HepG2 (cell line): Measurements from ENCODE around the gene TRUB1. TPM values are rescaled to one million over a fixed set of nuclear protein-coding genes. Genes with fewer than 3 reads are reported as not detected.

Experiments used
- ATAC-seq: fragments of 200-7000 bp; cut with Tn5 transposase; 3 replicates; pipeline ENCODE4 v1.9.1; 2020; ENCODE audit warnings: mild to moderate bottlenecking, moderate library complexity
- BruUV-seq: library from RNA; stranded (reverse); fragments of 400-500 nt; replicated peaks from 2 replicates; lab custom pipeline; 2021; lab: Mats Ljungman, UMichigan
- CTCF ChIA-PET: fragments of 300-600 bp; formaldehyde crosslinking; extraction: SDS; loops from one replicate; lab custom pipeline; 2021; ENCODE audit warnings: low total read pairs, inconsistent platforms, low intra/inter-chr PET ratio; lab: Yijun Ruan, JAX
- POLR2A ChIA-PET: fragments of 350-600 bp; sonication (Branson Sonifier 250); formaldehyde crosslinking; loops from one replicate; lab custom pipeline; 2020; ENCODE audit warnings: antibody characterized with exemption, inconsistent platforms; lab: Yijun Ruan, JAX
- DNase-seq: peaks from one replicate; pipeline ENCODE4 v3.0.0-alpha.2; 2015; ENCODE audit warnings: low spot score
- FAIRE-seq: peaks from 3 replicates; lab custom pipeline; 2011; peaks lifted over from hg19 to GRCh38; lab: Jason Lieb, UNC
- H2AFZ ChIP-seq: one replicate; pipeline ENCODE4 v1.6.1; 2011; ENCODE audit warnings: low read length, inconsistent platforms
- H3K27ac ChIP-seq: fragments of 300-600 bp; 3 replicates; pipeline ENCODE4 v1.8.0; 2011; ENCODE audit warnings: mixed run types, mild to moderate bottlenecking, mixed read lengths, low read length, inconsistent platforms; ENCODE audit not compliant: insufficient read depth; ENCODE audit errors: extremely low read length
- H3K27me3 ChIP-seq, 2 experiments: fragments of 200-600 bp in 1 of 2; 2 replicates in 1 of 2; 3 replicates in 1 of 2; pipeline versions ENCODE4 v1.6.0 to v1.8.0; 2011; ENCODE audit warnings: low read length in 2 of 2, mild to moderate bottlenecking in 2 of 2, moderate library complexity in 2 of 2, inconsistent platforms in 1 of 2; ENCODE audit not compliant: insufficient read depth in 2 of 2, control insufficient read depth in 1 of 2
- H3K36me3 ChIP-seq, 2 experiments: fragments of 200-600 bp in 1 of 2; replicated peaks in 1 of 2; 2 replicates in 1 of 2; 3 replicates in 1 of 2; pipeline versions ENCODE4 v1.5.1 to v1.8.0; 2011; ENCODE audit warnings: low read length in 2 of 2, inconsistent platforms in 1 of 2; ENCODE audit not compliant: insufficient read depth in 2 of 2, control insufficient read depth in 1 of 2
- H3K4me1 ChIP-seq: 2 replicates; pipeline ENCODE4 v1.5.1; 2012; ENCODE audit warnings: low read length, inconsistent platforms; ENCODE audit not compliant: insufficient read depth
- H3K4me2 ChIP-seq: 2 replicates; pipeline ENCODE4 v1.6.0; 2011; ENCODE audit warnings: low read depth, low read length, inconsistent platforms
- H3K4me3 ChIP-seq, 3 experiments: fragments of 200-600 bp in 1 of 3; sonication (generic), shearing (Covaris generic) in 1 of 3; replicated peaks in 1 of 3; 2 replicates each; pipeline ENCODE4 v1.5.1; 2011 to 2016; ENCODE audit warnings: low read length in 3 of 3, inconsistent platforms in 2 of 3, low read depth in 2 of 3, mild to moderate bottlenecking in 2 of 3, control low read depth in 1 of 3, mixed read lengths in 1 of 3; ENCODE audit not compliant: insufficient read depth in 1 of 3
- H3K79me2 ChIP-seq: one replicate; pipeline ENCODE4 v1.6.1; 2011; ENCODE audit warnings: low read length, inconsistent platforms; ENCODE audit not compliant: insufficient read depth
- H3K9ac ChIP-seq: 2 replicates; pipeline ENCODE4 v1.6.0; 2011; ENCODE audit warnings: mild to moderate bottlenecking, low read depth, low read length, inconsistent platforms; ENCODE audit not compliant: insufficient read depth
- H3K9me3 ChIP-seq: 2 replicates; pipeline ENCODE4 v1.5.1; 2012; ENCODE audit warnings: mild to moderate bottlenecking, low read length
- H4K20me1 ChIP-seq: 2 replicates; pipeline ENCODE4 v1.6.0; 2011; ENCODE audit warnings: inconsistent platforms, mild to moderate bottlenecking, low read length, moderate library complexity; ENCODE audit not compliant: insufficient read depth
- AKAP8 ChIP-seq: sonication (generic); formaldehyde crosslinking; IDR thresholded peaks from 2 replicates; pipeline ENCODE4 v1.5.1; 2020; ENCODE audit warnings: mild to moderate bottlenecking, missing genetic modification reagents
- BCLAF1 ChIP-seq: fragments of 450-650 bp; IDR thresholded peaks from 2 replicates; pipeline ENCODE4 v1.6.1; 2017; ENCODE audit warnings: mild to moderate bottlenecking
- CBFB ChIP-seq: sonication (generic); formaldehyde crosslinking; IDR thresholded peaks from 2 replicates; pipeline ENCODE4 v1.4.0; 2020; ENCODE audit warnings: missing genetic modification reagents
- HES4 ChIP-seq: sonication (generic); formaldehyde crosslinking; IDR thresholded peaks from 2 replicates; pipeline ENCODE4 v1.9.0; 2021; ENCODE audit warnings: mild to moderate bottlenecking, missing genetic modification reagents, borderline replicate concordance
- MLX ChIP-seq: IDR thresholded peaks from 2 replicates; pipeline ENCODE4 v1.6.1; 2016
- NONO ChIP-seq, 2 experiments: fragments of 450-650 bp in 1 of 2; sonication (generic) in 1 of 2; formaldehyde crosslinking in 1 of 2; IDR thresholded peaks in 1 of 2; conservative IDR thresholded peaks in 1 of 2; 2 replicates each; pipeline versions ENCODE4 v1.6.1 to v1.8.0; 2017 to 2022; ENCODE audit warnings: mild to moderate bottlenecking in 1 of 2, missing genetic modification reagents in 1 of 2, moderate library complexity in 1 of 2
- NR2C2 ChIP-seq: sonication (generic); formaldehyde crosslinking; IDR thresholded peaks from 2 replicates; pipeline ENCODE4 v1.4.0; 2020; ENCODE audit warnings: missing genetic modification reagents, mild to moderate bottlenecking, moderate library complexity, borderline replicate concordance
- PAXIP1 ChIP-seq: sonication (generic); formaldehyde crosslinking; conservative IDR thresholded peaks from 2 replicates; pipeline ENCODE4 v1.4.0; 2020; ENCODE audit warnings: mild to moderate bottlenecking, missing genetic modification reagents, moderate library complexity
- PCBP2 ChIP-seq: fragments of 200-400 bp; formaldehyde crosslinking; optimal IDR thresholded peaks from 2 replicates; pipeline ENCODE3; 2018; ENCODE audit warnings: low read length, low read depth; ENCODE audit not compliant: poor library complexity, severe bottlenecking
- PRPF4 ChIP-seq: fragments of 200-400 bp; formaldehyde crosslinking; IDR thresholded peaks from 2 replicates; pipeline ENCODE4 v1.6.1; 2016; ENCODE audit warnings: low read length, low read depth; ENCODE audit not compliant: poor library complexity, severe bottlenecking
- RFXAP ChIP-seq: sonication (generic); formaldehyde crosslinking; IDR thresholded peaks from 2 replicates; pipeline ENCODE4 v1.4.0; 2020; ENCODE audit warnings: missing genetic modification reagents, borderline replicate concordance
- SP5 ChIP-seq: IDR thresholded peaks from 2 replicates; pipeline ENCODE4 v1.6.1; 2016; ENCODE audit warnings: low read depth, borderline replicate concordance
- SRSF1 ChIP-seq: fragments of 200-400 bp; formaldehyde crosslinking; optimal IDR thresholded peaks from 2 replicates; pipeline ENCODE3; 2017; ENCODE audit warnings: mild to moderate bottlenecking, low read depth, low read length, moderate library complexity
- TBL1XR1 ChIP-seq: fragments of 150-350 bp; IDR thresholded peaks from 2 replicates; pipeline ENCODE4 v1.6.1; 2014; ENCODE audit warnings: borderline replicate concordance, low read length; ENCODE audit not compliant: partially characterized antibody
- ZNF224 ChIP-seq: sonication (generic); formaldehyde crosslinking; IDR thresholded peaks from 2 replicates; pipeline ENCODE4 v1.5.0; 2020; ENCODE audit warnings: mild to moderate bottlenecking, missing genetic modification reagents
- ZNF503 ChIP-seq: sonication (generic); formaldehyde crosslinking; IDR thresholded peaks from 2 replicates; pipeline ENCODE4 v1.4.0; 2020; ENCODE audit warnings: missing genetic modification reagents
- ZSCAN9 ChIP-seq: IDR thresholded peaks from 2 replicates; pipeline ENCODE4 v1.6.1; 2016; ENCODE audit warnings: borderline replicate concordance
- in situ Hi-C: cut with HindIII; loops from 2 replicates; pipeline ENCODE4 v1.10.0; 2017; ENCODE audit warnings: low pct_unique_long_range_greater_than_20kb; ENCODE audit not compliant: extremely low pct_ligation_motif_present
- intact Hi-C: fragments of 100-400 bp; cut with micrococcal nuclease; formaldehyde crosslinking; loops from one replicate; pipeline ENCODE4 v1.10.0; 2022; ENCODE audit not compliant: unreplicated experiment
- polyA plus RNA-seq, 8 experiments: library from polyadenylated mRNA; depleted of rRNA in 3 of 8; stranded (reverse) in 7 of 8; unstranded in 1 of 8; fragments of >200 nt; fragmentation: Illumina TruSeq in 4 of 8; extraction: Trizol in 4 of 8; gene quantifications; 2 replicates each; pipeline versions ENCODE4 v1.2.1 to v1.2.3, GENCODE V29; 2011 to 2016; ENCODE audit warnings: low read depth in 4 of 8, missing spikeins in 1 of 8, mixed read lengths in 1 of 8; ENCODE audit not compliant: insufficient read depth in 1 of 8
- total RNA-seq, 5 experiments: library from RNA; depleted of rRNA; stranded (reverse); fragments of >200 nt; fragmentation: Illumina TruSeq; extraction: Trizol; gene quantifications; 2 replicates each; pipeline ENCODE4 v1.2.3, GENCODE V29; 2016; ENCODE audit warnings: low read depth in 1 of 5

The TRUB1 gene
- total and polyA plus RNA-seq, 2 of the 13 experiments (the other 11 are each of a cell fraction or from before 2014, with no cell fraction given): 10.6 to 38.9 TPM

- no TSS peak for BruUV-seq
- in situ Hi-C loops: no loop called here
Observed at GRCh38 chr10:114973997-114974396, 36.0 kb downstream of the TRUB1 start.

More at GRCh38 chr10:114973997-114974396, 36.0 kb downstream of the TRUB1 start:
- intact Hi-C loops: loop anchor here (2.0 kb wide), 1 partner anchor 17 kb away; no protein-coding TSS in a partner anchor
- H3K4me1 ChIP-seq: no peaks in the 10 kb centered on the region
- no peak overlapping the region for H3K4me2 ChIP-seq
- no peak overlapping the region for H3K9ac ChIP-seq
- FAIRE-seq (no peak), ATAC-seq (no peak), DNase-seq (no peak)
- H3K36me3 ChIP-seq: peaks cover 2 to 37% of the 10 kb centered on the region in 2 experiments; a peak in 3 of 5 replicates
- TF ChIP-seq RFXAP (no peak), TBL1XR1 (no peak), AKAP8 (CRISPR knock-in tag) (no peak), NONO (IDR thresholded peaks at IDR 0.05) (no peak), NONO (CRISPR knock-in tag; conservative IDR thresholded peaks at IDR 0.05) (no peak), SRSF1 (no peak), PAXIP1 (CRISPR knock-in tag) (no peak), BCLAF1 (no peak), MLX (CRISPR knock-in tag) (no peak), CBFB (CRISPR knock-in tag) (no peak), PRPF4 (no peak), SP5 (CRISPR knock-in tag) (no peak), ZNF224 (CRISPR knock-in tag) (no peak), ZNF503 (CRISPR knock-in tag) (no peak), NR2C2 (CRISPR knock-in tag) (no peak), HES4 (CRISPR knock-in tag) (no peak), PCBP2 (no peak), ZSCAN9 (no peak)
- H3K9me3 ChIP-seq: no peaks in the 10 kb centered on the region
- CTCF ChIA-PET: no interaction called here
- H2AFZ ChIP-seq: no peak overlapping the region
- H4K20me1 ChIP-seq: no peaks in the 10 kb centered on the region; the same call in 1 of the 2 replicates
- no peaks in the 10 kb centered on the region for H3K27me3 ChIP-seq
- H3K79me2 ChIP-seq: peaks cover 4% of the 10 kb centered on the region
- H3K27ac ChIP-seq: no peak overlapping the region
- POLR2A ChIA-PET: no interaction called here
- no peak overlapping the region for H3K4me3 ChIP-seq
